Stimulated activated CD4-positive, alpha-beta T cell treated with anti-CD3 and anti-CD28 coated beads, Interleukin-15, amount 100 ng/mL, for 24 hours (primary cell): ENCODE data around the gene ZNF879.

Experiments
- DNase-seq: peaks from one replicate; pipeline ENCODE4 v3.0.0-alpha.2; 2020

The ZNF879 gene

GRCh38 chr5:179033004-179033580 is 9.5 kb downstream of the ZNF879 start:
- DNase-seq = no peak

DNA sequence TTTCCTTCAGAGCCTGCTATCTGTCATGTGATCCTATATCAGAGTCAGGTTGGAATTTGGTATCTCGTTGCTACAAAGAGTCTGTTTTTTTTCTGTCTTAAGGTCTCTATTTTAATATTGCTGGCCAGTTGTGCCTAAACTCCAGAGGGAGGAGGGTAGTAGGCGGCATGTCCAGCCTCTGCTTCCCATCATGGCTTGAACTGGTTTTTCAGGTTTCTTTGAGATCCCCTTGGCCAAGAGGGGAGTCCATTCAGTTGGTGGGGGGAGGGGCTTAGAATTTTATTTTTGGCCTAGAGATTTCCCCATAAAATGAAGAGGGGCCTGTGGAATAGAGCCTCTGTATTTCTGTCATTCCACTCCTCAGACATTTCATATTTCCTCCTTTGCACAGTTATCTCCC is 21.2 kb downstream of the ZNF879 start:
- no peak for DNase-seq

DNA sequence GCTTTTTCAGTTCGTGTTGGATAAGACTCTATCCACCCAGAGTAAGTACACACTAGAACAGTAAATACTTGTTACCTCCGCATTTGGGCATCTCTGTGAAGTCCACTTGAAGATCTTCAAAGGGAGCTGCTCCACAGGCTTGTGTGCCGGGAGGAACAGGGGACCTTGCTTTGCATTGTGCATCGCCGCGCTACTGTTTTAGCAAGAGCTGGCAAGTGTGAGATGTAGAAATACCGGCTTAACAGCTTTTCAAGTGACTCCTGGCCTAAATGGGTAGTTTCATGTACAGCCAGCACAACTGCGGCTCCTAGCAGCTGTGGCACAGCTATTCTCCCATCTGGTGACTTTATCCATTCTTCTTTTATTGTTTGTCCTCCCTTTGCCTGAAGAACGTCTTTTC is 28.2 kb downstream of the ZNF879 start:
- no peak for DNase-seq

DNA sequence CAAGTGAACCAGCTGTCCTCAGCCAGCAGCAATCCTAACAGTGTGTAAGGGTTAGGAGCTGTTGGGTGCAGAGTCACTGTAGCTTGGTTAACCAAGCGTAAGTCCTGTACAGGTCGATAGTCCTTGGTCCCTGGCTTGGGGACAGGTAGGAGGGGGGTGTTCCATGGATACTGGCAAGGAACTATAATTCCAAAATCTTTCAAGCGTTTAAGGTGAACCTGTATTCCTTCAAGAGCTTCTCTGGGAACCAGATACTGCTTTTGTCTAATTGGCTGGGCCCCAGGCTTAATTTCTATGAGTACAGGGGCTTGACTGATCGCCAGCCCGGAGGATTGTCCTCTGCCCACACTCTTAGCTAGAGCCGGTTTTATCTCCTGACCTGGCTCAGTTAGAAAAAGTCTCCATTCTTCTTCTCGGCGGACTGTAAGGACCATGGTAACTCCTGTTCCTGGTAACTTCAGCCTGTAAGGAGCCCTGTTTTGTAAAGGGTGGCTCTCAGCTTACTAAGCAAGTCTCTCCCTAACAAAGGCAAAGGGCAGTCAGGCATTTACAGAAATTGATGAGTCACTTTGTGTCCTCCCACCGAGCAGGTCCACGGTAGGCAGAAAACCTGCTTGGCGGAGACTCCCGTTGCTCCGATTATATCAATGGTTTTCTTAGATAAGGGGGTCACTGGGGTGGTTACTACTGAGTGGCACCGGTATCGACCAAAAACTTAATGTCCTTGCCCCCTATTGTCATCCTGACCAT is 30.6 kb downstream of the ZNF879 start:
- DNase-seq = no peak

DNA sequence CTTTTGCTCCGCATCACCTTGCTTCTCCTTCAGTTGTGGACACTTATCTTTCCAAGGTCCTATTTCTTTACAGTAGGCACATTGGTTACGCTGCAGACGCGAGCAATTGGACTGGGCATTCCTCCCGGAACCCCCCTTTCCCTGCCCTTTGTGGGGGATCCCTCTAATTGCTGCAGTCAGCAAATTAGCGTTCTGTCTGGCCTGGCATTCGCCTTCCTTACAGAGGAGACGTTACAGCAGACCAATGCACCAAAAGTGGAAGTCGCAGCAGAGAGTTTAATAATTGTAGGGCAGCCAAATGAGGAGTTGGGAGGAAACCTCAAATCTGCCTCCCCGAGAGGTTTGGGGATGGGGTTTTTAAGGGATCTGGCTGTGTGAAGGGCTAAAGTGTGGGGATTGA is 31.3 kb downstream of the ZNF879 start:
- DNase-seq = no peak

- DNase-seq = no peak
These were observed 31.8 kb downstream of the ZNF879 start for GRCh38 chr5:179055436-179055835.

GRCh38 chr5:179055841-179056240 is 32.2 kb downstream of the ZNF879 start:
- DNase-seq = no peak

GRCh38 chr5:179060116-179061008 is 36.8 kb downstream of the ZNF879 start, which contains the start of gene ZNF354C:
TSS of gene ZNF354C (plus strand) at chr5:179060373. CDS start at chr5:179062069, 1,696 bp downstream.
- DNase-seq = peak; percentile 91

DNA sequence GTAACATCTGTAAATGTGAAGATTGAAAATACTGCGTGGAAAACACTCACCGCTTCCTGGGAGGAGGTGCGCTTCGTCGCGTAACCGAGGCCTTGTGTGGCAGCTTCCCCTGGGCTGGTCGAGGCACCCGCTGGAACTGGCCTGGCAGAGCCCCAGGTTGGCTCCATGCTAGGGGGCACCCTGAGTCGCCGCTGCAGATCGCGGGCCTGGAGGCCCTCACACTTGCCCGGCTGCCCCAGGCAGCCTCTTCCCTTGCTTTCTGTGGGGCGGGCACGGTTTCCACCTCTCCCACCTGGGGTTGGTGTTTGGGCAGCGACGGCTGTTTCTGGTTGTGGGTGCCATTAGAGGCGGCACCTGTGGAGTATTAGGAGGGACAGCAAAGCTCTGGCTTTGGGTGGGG is 37.4 kb downstream of the ZNF879 start:
- DNase-seq = no peak

DNA sequence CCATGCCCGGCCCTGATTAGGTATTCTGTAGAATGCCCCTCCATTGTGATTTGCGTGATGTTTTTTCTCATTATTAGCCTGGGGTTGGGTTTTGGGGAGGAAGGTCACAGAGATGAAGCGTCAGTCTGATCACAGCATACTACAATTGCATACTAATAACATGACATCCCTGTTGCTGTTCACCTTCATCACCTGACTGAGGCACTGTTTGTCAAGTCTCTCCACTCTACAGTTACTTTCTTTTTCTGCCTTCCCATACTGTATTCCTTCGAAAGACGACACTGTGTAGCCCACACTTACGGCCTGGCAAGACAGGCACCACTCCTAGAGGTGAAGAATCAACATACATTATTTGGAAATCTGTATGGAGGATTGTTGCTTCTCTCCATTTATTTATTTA is 42.1 kb downstream of the ZNF879 start:
- no peak for DNase-seq

DNA sequence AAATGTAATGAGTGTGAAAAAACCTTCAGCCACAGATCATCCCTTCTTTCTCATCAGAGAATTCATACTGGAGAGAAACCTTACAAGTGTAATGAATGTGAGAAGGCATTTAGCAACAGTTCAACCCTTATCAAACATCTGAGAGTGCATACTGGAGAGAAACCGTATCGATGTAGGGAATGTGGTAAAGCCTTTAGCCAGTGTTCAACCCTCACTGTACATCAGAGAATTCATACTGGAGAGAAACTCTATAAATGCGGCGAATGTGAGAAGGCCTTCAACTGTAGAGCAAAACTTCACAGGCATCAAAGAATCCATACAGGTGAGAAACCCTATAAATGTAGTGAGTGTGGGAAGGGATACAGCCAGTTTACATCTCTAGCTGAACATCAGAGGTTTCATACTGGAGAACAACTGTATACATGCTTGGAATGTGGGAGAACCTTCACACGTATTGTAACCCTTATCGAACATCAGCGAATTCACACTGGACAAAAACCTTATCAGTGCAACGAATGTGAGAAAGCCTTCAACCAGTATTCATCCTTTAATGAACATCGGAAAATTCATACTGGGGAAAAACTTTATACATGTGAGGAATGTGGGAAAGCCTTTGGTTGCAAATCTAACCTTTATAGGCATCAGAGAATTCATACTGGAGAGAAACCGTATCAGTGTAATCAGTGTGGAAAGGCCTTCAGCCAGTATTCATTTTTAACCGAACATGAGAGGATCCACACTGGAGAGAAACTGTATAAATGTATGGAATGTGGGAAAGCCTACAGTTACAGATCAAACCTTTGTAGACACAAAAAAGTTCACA is 55.8 kb downstream of the ZNF879 start:
- no peak for DNase-seq

DNA sequence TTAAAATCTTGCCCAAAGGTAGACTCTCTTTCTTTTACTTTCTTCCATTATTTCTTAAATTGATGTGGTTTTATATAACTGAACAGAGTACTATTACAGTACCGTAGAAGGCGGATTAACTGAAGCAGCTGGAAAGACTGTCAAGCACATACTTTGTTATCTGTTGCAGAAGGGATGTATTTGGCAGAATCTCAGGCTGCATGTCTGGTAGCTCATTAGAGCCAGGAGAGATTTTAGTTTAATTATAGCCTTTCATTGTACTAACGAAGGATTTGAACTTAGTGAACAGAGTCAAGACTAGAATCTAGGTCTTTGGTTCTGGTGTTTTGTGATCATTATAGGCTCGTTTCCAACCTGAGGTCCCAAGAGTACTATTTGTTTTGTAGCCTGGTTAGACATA is 57.1 kb downstream of the ZNF879 start:
- DNase-seq = no peak
